Measurements from ENCODE around the gene CAPRIN2. TPM values are rescaled to one million over a fixed set of nuclear protein-coding genes. Genes with fewer than 3 reads are reported as not detected.

CAPRIN2 gene
- total and polyA plus RNA-seq, 2 of the 8 experiments (the other 6 are each of a cell fraction or from before 2014, with no cell fraction given): 24.8 to 52.0 TPM

- Histone ChIP-seq H3K23ac (ENCODE audit: insufficient read length) (no peak overlapping the region), H3K79me1 (ENCODE audit: low read depth, low read length) (no peaks in the 10 kb centered on the region; the same call in 1 of the 2 replicates), H3K4ac (replicated peaks; ENCODE audit: insufficient read length, low read depth, low read length) (peak overlapping the region; percentile 36), H3K9me3 (ENCODE audit: insufficient read depth in 2 of 2, low read depth in 1 of 2, low read length in 1 of 2) (no peaks in the 10 kb centered on the region), H2AFZ (ENCODE audit: low read length) (no peak overlapping the region), H4K20me1 (replicated peaks in 1 of 2; ENCODE audit: control insufficient read depth in 1 of 2, insufficient read depth in 2 of 2, low read length in 2 of 2) (no peaks in the 10 kb centered on the region), H3K27me3 (replicated peaks in 1 of 4; ENCODE audit: control insufficient read depth in 3 of 4, extremely low read depth in 1 of 4, insufficient read depth in 3 of 4, low read length in 3 of 4) (peaks cover 0 to 10% (median 4%) of the 10 kb centered on the region in 4 experiments; a peak in 6 of 7 replicates), H4K91ac (replicated peaks; ENCODE audit: insufficient read length, low read length) (peak overlapping the region; percentile 36), H2AK5ac (ENCODE audit: low read depth, low read length) (no peak overlapping the region), H3K9ac (replicated peaks in 1 of 4; ENCODE audit: extremely low read depth in 1 of 4, low read depth in 3 of 4, low read length in 3 of 4) (no peak overlapping the region; a peak in 1 of 7 replicates), H3K4me1 (replicated peaks in 1 of 4; ENCODE audit: control insufficient read depth in 3 of 4, insufficient read depth in 4 of 4, low read length in 3 of 4) (peaks cover 13 to 22% (median 18%) of the 10 kb centered on the region in 4 experiments), H3K4me2 (ENCODE audit: insufficient read depth in 1 of 2, low read depth in 2 of 2, low read length in 2 of 2) (peak overlapping the region; percentile 14 to 26; a peak in 3 of 4 replicates), H4K5ac (ENCODE audit: insufficient read length, low read depth, low read length) (no peak overlapping the region), H2BK120ac (replicated peaks; ENCODE audit: low read depth, low read length) (peak overlapping the region; percentile 45), H3K18ac (ENCODE audit: extremely low read depth, low read length) (peak overlapping the region; percentile 27; the same call in 1 of the 2 replicates), H3K23me2 (ENCODE audit: low read depth, low read length) (peaks cover 15% of the 10 kb centered on the region), H3K4me3 (ENCODE audit: extremely low read depth in 1 of 4, insufficient read depth in 2 of 4, low read depth in 3 of 4, low read length in 4 of 4) (0 out of 8 replicates have a peak overlapping the region, but pooled peaks of 1 of the 4 experiments have one; percentile 2), H2BK5ac (ENCODE audit: low read depth, low read length) (peak overlapping the region; percentile 66; the same call in 1 of the 2 replicates), H3K27ac (ENCODE audit: low read depth, low read length) (no peak overlapping the region), H3K79me2 (ENCODE audit: control insufficient read depth in 1 of 2, insufficient read depth in 2 of 2, low read length in 2 of 2) (no peaks in the 10 kb centered on the region), H3K14ac (ENCODE audit: insufficient read length) (no peak overlapping the region), H3K36me3 (ENCODE audit: control insufficient read depth in 2 of 4, insufficient read depth in 4 of 4, low read length in 3 of 4) (no peaks in the 10 kb centered on the region), H4K8ac (ENCODE audit: extremely low read depth, insufficient read depth, low read length) (no peak overlapping the region), H2BK15ac (ENCODE audit: low read length) (peak overlapping the region; percentile 77; the same call in 1 of the 2 replicates), H3K56ac (replicated peaks; ENCODE audit: insufficient read length, low read depth, low read length) (no peak overlapping the region), H2BK20ac (ENCODE audit: low read length) (peak overlapping the region; percentile 83; the same call in 1 of the 2 replicates), H2BK12ac (ENCODE audit: low read depth, low read length) (peak overlapping the region; percentile 97)
- ChIA-PET POLR2A (ENCODE audit: partially characterized antibody) (interaction anchor here (0.5 to 1.2 kb wide), 6 partner anchors 13 to 1074 kb away, joined by 3 to 4 read pairs (median 3); partner anchors contain the start of gene CAPRIN2), CTCF (ENCODE audit: partially characterized antibody) (interaction anchor here (1.1 to 5.8 kb wide), 4 partner anchors 15 to 68 kb away, joined by 3 to 20 read pairs (median 6); partner anchors contain the start of gene CAPRIN2)
- DNase-seq (ENCODE audit: low read depth in 1 of 2, low spot score in 2 of 2) (no peak), FAIRE-seq (peak; percentile 24)
- WGBS, 2 experiments (ENCODE audit: extremely low coverage in 1 of 2, insufficient coverage in 1 of 2, insufficient read length in 1 of 2, insufficient replicate concordance in 2 of 2, low coverage in 1 of 2, low lambda C conversion rate in 2 of 2, missing lambda C conversion rate in 1 of 2): 27% methylated on average over 4 of the region's 4 CpGs; no CpG with 5 or more reads in 1 of the 2 experiments
- TF ChIP-seq SIRT6 (IDR thresholded peaks at IDR 0.05; ENCODE audit: low read length): no peak
Measured at GRCh38 chr12:30792648-30793499, 38.1 kb upstream of the CAPRIN2 start.

All from H1 (cell line).